Activated T-cell treated with anti-CD3 and anti-CD28 coated beads for 4 hours (primary cell): Measurements from ENCODE around the gene ADAMTSL1.
"Not testable (repeated sequence)": the region's sequence is repeated elsewhere in the genome, so short reads cannot be mapped to it uniquely, and the experiment has no call there.

Experiments
- DNase-seq: peaks from one replicate; pipeline ENCODE4 v3.0.0-alpha.2; 2020

ADAMTSL1 gene

DNA sequence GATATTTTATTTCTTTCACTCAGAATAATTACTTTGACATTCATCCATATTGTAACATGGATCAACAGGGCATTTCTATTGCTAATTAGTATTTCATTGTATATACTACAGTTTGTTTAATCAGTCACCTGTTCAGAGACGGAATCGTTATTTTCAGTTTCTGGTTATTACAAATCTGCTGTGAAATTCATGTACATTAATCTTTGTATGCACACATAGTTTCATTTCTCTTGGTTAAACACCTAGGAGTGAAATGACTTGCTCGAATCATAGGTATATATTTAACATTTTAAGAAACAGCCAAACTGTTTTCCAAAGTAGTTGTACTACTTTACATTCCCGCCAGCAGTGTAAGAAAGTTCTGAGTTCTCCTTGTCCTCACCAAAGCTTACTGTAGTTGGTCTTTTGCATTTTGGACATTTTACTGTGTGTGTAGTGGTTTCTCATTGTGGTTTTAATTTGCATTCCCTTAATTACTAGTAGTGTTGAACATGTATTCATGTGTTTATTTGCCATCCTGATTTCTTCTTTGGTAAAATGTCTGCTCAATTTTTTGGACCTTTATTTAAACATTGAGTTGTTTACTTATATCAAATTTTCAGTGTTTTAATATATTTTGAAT lies 360.9 kb downstream of the ADAMTSL1 start:
- DNase-seq = no peak

DNA sequence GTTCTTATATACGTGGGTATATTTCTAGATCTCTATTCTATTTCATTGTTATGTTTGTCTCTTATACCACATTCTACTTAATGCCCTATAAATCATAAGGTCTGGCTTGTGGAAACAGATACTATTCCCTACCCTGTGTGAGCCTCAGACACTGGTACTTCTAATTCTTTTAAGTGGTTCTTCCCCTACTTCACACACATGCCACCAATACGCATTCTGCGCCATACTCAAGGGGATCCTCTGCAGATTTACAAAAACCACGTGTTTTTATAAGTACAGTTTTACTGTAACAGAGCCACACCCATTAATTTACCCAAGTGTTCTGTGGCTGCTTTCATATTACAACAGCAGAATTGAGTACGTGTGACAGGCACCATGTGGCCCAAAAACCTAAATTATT lies 363.4 kb downstream of the ADAMTSL1 start:
- no peak for DNase-seq

DNA sequence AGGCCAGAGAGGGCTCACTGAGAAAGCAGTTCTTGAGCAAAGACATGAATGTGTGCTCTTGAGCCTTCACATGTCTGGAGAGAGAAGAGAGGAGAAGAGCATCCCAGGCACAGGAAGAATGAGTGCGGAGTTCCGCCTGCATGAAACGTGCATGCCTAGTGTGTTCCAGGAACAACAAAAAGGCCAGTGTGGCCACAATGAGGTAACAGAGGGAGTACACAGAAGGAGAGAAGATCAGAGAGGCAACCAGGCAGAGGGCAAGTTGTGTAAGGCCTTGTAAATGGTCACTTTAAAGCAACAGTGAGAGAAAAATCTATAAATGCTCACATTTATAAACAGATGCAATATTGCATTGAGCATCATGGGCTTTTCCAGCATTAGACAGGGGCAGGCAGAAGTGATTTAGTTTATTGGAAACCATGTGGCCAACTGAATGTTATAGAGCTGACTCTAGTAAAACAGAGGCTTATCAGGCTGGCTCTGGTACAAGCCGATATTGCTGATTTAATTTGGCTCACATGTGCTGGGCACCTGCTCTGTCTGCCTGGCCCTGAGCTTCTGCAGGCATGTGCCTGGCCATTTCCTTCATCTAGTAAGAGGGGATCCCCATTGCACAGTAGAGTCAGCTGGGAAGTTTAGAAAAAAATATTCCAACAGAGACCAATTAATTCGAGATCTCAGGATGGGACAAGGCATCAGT lies 373.8 kb downstream of the ADAMTSL1 start:
- DNase-seq = no peak

DNA sequence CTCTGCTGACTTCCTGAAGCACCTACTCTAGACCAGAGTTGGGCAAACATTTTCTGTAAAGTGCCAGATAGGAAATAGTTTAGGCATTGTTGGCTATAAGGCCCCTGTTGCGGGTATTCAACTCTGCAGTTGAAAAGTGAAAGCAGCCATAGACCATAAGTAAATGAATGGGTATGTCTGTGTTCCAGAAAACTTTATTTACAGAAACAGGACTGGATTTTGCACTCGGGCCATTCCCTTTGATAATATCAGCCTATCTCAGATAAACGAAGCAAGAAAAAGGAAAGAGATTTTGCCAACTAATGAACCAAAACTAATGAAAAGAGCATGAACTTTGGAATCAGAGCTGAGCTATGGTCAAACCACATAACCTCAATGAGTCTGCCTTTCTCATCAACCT lies 374.7 kb downstream of the ADAMTSL1 start:
- DNase-seq = no peak

DNA sequence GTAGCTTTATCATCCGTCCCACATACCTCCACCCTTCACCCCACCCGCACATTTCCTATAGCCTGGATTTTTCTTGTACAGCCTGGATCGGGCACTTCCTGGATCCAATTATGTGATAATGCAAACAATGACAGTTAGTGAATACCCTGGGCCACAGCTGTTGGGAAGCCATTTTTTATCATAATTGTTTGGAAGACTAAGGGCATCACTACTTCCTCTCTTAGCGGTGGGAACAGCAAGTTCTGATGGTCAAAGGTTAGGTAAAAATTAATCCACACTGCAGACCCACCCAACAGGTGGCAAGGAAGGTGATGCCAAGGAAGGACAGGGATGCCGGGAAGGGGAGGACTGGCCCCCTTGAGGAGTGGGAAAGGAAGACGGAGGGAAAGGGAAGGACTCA lies 375.3 kb downstream of the ADAMTSL1 start:
- DNase-seq = no peak

DNA sequence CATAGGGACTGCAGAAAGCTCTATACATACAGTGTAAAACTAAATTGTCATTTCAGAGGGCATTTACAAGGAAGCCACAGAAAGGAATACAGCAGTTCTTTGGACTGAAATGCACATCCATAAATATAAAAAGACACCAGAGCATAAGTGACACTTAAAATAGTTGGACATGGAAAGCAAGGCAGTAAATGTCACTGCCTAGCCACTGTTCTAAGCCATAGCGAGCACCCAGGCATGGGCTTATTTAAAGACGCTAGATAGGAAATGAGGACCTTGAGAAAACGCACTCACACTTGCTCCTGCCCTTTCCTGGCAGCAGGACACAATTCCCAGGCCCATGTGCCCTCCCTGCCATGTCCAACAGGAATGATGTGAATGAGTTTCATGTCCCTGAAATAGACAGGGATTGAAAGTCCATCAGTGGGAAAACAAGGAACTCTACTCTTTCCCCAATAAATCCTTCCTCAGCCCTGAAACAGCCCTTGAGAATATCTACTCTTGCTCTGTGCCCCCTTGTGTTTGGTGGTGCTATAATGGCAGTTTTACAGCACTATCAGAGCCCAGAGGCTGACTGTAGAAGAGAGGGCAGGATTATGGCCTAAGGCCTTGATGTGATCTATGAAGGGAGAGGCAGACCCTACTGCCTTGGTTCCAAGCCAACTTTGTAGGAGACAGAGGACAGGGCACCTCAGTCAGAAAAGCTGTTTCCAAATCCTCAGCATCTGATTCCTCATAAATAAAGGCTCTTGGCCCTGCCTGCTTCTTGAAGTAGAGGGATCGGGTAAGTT lies 376.1 kb downstream of the ADAMTSL1 start:
- DNase-seq = no peak

DNA sequence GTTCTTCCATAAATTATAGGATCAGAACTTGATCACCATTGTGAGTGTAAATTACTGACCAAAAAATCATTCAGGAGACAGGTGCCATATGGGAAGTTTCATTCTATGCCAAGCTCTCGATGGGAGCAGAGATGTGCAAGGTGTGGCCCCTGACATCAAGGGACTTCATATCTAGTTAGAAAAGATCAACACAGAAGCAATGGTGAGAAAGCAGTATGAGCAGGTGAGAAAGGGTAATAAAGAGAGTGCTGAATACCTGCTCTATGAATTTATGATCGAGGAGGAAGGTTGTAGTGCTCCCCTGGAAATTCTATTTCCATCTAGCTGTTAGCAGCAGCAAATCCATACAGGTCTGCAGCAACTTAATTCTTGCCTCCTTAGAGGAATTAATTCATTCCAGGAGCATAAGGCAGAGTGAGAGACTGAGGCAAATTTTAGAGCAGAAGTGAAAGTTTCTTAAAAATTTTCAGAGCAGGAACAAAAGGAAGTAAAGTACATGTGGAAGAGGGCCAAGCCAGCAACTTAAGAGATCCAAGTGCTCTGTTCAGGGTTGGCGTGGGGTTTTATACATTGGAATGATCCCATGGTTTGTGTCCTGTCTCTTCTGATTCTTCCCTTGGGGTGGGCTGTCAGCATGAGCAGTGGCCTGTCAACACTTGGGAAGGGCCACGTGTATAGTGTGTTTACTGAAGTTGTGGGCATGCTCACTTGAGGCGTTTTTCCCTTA lies 377.3 kb downstream of the ADAMTSL1 start:
- no peak for DNase-seq

DNA sequence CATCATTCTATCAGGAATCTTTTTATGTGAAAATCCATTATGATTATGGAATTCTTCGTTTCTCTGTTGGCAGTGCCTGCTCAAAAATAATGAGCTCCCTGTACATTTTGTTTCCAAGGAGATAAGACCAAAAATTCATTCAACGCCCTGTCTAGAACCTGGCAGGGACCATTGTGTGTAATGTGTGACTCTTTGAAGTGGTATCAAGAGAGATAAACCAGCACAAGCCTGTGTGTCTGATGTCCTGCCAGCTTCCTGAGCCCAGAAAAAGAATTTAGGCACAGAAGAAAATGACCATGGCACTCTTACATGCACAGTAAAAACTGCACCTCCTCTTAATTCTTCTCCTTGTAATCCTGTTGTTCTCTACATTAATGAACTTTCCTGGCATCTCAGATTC lies 381.7 kb downstream of the ADAMTSL1 start:
- DNase-seq = no peak

DNA sequence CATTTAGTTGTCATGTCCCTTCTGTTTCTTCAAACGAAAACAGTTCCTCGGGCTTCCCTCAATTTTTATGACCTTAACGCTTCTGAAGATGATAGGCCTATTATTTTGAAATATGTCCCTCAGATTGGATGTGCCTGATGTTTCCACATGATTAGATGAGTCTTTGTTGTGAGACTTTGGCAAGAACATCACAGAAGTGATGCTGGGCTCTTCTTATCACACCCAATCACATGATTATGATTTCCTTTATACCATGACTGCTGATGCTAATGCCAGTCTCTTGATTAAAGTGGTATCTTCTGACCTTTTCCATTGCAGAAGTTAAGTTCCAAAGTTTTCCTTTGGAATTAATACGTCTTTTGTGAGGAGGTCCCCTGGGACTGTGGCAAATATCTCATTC lies 383.4 kb downstream of the ADAMTSL1 start:
- no peak for DNase-seq

DNA sequence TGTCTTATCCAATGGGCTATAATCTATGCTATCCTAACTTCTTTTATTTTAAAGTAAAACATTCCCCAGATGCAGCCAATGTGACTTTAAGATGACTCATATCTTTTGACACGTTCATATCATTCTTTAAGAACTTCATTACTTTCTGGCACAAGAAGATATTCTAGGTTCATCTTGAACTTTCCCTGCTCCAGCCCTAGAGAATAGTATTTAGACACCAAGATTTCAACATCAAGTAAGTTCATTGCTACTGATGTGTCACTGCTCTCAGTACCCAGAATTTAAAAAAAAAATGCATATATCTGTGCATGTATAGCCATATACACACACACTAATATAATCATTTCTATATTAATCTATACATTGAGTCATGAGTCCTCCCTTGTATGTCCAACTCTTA lies 383.8 kb downstream of the ADAMTSL1 start:
- no peak for DNase-seq

DNA sequence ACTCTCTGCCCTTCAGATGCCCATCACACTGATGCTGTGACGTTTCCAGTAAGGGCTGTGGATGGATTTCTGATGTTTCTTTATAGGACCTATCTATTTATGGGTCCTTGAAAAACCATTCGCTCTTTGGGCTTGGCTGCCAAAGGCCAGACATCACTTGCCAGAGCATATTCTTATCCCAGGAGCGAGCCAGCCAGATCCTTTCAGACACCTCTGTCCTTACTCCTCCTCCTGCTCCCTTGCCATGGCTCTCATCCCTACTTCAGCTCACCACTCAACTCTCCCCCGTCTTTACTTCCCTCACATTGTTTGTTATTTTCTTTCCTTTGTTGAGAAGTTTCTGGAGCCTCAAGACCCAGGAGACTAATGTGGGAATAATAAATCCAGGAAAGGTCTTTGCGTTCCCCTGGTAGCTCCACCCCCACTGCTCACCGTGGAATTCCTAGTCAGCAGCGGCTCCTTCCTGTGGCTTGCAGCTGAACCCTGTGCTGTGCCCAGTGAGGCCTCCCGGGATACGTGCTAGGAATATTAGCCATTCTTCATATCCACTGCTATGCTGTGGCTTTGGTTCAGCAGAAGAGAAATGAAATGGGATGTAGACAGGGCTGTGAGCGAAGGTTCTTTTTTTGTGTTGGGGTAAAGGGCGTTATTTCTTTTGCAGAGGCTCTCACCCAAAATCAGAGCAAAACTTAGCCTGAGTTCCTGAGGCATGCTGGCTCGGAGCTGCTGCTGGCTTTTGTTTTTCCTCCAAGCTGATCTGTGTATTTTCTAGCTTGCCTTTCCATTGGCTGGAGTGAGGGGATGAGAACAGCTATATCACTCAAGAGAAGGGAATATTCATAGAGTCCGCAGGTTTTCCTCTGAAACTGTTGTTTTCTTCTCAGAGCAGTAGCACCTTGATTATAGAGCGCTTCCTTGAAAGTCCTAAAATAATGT lies 387.9 kb downstream of the ADAMTSL1 start:
- DNase-seq = no peak

DNA sequence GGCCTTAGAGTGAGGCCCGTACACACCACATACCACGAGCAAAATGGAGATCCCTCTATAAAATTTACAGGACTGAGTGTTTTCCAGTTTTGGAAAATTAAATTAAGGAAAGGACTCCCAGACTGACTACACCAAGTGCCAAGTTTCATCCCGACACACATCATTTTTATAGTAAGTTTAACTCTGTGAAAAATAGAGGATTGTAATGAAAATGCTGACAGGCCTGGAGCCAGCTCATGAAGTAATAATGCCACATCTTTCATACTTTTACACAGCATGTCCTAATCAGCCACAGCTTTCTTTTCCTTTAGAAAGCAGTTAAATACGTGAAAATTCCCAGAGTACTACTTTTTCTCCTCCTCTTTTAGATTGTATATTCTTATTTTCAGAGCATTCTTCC lies 389.8 kb downstream of the ADAMTSL1 start:
- no peak for DNase-seq

DNA sequence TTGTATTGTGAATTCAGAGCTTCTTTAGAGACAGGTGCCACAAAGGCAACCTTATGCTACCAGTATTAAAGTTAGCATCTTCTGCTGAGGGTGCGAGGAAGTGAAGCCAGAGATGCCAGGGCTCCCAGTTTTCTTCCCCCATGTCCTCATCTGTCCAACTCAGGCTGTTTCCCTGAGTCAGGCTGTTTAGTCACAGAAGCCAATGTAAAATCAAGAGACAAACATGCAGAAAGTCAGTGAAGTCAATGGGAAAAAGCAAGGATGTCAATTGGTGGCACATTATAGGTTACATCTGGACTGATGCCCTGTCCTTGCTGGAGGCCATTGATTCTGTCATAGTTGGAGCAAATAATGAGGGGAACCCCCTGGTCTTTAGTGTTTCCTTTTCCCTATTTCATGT lies 390.6 kb downstream of the ADAMTSL1 start:
- DNase-seq = no peak

DNA sequence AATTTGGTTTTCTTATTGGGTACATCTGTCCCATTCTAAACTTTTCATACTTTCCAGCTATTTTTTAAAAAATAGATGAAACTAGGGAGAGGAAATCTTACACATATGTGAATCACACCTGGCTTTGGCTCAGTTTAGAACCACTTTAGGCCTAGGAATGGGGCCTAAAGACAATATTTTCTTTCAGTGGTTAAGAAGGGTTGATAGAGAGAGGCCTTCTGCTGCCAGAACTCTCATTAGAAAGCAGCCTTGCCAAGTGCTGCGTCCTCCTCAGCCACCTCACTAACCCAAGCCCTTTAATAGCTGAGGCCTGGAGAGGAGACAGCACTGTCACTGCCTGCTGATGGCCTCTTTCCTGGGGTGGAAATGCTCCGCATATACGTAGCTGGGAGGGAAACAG lies 391.6 kb downstream of the ADAMTSL1 start:
- DNase-seq = no peak

DNA sequence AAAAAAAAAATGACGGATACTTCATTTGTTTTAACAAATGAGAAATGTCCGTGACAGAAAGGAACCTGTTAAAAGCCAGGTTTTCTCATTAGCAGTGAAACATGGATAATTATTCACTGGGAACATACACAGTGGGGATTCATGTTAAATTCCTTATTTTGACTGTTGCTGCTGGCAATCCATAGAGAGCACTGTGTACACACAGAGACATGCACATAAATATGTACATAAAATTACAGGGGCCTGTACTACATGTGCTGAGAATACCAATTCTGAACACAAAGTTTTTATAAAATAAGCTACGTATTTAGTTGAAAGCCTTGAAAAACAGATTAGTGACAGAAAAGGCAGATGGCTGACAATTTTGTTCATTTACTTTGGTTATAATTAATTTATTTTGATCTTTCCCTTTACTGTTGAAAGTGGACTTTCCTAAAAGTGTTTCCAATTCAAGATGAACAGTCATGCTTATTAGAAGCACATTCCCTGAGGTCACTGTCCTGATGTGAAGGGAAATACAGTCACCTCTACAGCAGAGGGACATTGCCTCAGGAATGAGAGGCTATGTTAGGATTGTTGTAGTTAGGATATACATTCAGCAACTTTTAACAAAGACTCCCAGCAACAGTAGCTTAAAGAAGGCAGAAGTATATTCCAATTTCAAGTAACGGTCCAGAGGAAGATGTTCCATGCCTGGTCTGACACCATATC lies 392.3 kb downstream of the ADAMTSL1 start:
- DNase-seq = no peak

DNA sequence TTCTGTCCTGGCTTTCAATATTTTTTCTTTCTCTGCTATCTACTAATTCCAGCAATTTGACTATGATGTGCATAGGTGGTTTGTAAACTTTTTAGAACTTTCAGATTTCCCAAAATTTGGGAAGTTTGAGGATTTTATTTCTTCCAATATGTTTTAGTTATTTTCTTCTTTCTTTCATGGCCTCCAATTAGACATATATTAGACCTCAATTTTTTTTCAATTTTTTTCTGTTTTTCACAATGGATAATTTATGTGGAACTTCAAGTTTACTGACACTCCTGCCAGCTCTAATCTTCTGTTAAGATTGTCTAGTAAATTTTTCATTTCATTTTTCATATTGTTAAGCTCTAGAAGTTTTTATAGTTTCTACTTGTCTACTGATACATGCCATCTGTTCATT lies 395.8 kb downstream of the ADAMTSL1 start:
- DNase-seq = no peak

DNA sequence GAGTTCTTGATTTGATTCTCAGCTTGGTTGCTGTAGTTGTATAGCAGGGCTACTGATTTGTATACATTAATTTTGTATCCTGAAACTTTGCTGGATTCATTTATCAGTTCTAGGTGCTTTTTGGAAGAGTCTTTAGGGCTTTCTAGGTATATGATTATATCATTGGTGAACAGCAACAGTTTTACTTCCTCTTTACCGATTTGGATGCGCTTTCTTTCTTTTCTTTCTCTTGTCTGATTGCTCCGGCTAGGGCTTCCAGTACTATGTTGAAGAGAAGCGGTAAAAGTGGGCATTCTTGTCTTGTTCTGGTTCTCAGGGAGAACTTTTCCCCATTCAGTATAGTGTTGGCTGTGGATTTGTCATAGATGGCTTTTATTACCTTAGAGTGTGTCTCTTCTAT lies 400.1 kb downstream of the ADAMTSL1 start:
- DNase-seq = no peak

DNA sequence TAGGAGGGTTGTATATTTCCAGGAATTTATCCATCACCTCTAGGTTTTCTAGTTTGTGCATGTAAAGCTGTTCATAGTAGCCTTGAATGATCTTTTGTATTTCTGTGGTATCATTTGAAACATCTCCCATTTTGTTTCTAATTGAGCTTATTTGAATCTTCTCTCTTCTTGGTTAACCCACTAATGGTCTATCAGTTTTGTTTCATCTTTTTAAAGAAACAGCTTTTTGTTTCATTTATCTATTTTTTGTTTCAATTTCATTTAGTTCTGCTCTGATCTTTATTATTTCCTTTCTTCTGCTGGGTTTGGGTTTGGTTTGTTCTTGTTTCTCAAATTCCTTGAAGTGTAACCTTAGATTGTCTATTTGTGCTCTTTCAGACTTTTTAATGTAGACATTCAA lies 401.0 kb downstream of the ADAMTSL1 start:
- DNase-seq = not testable (repeated sequence)

DNA sequence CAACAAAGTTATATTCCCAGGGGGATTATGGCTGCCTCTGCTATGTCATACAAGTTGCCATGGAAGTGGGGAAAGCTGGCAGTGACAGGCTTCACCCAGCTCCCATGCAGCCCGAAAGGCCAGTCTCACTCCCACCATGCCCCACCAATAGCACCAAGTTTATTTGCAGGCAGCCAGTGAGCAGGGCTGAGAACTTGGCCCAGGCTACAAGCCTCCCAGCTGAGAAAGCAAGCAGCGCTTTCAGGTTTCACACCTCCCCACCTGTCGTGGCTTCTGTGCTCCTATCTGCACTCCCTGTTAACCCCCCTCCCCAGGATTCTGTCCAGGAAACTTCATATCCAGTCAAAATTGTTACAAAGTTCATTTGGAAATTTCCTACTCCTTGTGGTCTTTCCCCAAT lies 404.0 kb downstream of the ADAMTSL1 start:
- DNase-seq = no peak

DNA sequence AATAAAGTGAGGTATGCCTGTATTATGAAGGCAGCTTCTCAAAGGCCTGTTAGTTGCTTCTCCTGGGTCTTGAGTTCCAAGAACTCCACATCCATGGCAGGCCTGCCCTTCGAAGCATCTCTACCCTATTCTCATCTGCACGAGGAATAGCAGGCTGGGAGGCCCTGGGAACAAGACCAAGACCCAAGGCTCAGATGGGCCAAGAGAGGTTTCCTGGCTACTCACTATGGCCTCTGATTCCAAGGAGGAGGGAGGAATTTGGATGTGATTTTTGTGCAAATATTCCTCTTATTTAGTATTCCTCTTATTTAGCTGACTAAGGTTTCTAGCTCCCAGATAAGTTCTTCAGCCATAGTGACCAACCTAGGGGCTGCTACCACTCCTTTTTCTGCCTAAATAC lies 407.8 kb downstream of the ADAMTSL1 start:
- DNase-seq = no peak

DNA sequence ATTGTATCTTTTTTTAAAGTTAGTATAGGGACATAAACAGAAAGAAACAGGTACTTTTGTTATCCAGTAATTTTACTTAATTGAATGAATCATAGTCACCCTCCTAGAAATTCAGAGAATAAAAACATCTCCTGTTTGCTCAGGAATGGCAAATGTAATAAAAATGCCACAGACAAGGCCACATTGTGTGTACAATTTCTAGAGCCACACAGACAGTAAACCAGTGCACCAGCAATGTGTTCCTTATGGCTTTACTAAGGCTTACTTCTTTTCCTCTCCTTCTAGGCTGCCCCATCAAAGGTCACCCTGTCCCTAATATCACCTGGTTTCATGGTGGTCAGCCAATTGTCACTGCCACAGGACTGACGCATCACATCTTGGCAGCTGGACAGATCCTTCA lies 413.6 kb downstream of the ADAMTSL1 start:
- DNase-seq = no peak

DNA sequence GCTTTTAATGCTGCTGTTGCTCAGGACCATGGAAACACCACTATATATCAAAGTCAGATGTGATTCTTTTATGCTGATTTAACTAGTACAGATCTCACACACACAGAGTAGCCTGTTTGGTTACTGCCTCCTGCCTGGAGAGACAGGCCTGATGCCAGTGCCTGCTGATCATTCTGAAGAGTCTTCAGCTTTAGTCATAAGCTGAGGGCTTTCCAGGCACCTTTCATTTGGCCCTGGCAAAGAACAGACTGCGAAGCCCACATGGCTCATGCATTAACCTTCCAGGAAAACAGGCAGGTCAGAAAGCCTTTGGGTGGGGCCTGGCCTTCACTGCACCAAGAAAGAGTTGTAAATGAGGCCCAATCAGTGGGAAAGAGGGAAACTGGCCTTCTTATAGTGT lies 414.3 kb downstream of the ADAMTSL1 start:
- DNase-seq = no peak
